C4-2B (cell line): ENCODE results near the gene LRWD1.

Experiments
- H3K27ac ChIP-seq: fragments of 450-650 bp; 2 replicates; pipeline ENCODE4 v1.5.1; 2017
- CTCF ChIP-seq: fragments of 450-650 bp; conservative IDR thresholded peaks from 2 replicates; pipeline ENCODE4 v1.5.1; 2017; ENCODE audit warnings: mild to moderate bottlenecking
- ZFX ChIP-seq: fragments of 450-650 bp; IDR thresholded peaks from 2 replicates; pipeline ENCODE4 v1.6.1; 2017

The LRWD1 gene

GRCh38 chr7:102463841-102464576 is 775 bp upstream of the LRWD1 start:
- TF ChIP-seq CTCF (no peak), ZFX (no peak)

GRCh38 chr7:102466097-102466496 is 1.3 kb downstream of the LRWD1 start:
- no peak overlapping the region; the same call in 1 of the 2 replicates for H3K27ac ChIP-seq
- TF ChIP-seq ZFX (no peak), CTCF (no peak)

More at GRCh38 chr7:102463841-102464576, 775 bp upstream of the LRWD1 start:
- H3K27ac ChIP-seq = peak overlapping the region; percentile 86

GRCh38 chr7:102467581-102468477 is 3.0 kb downstream of the LRWD1 start:
- TF ChIP-seq ZFX (no peak), CTCF (no peak)
- H3K27ac ChIP-seq = no peak overlapping the region

GRCh38 chr7:102468478-102469350 is 3.9 kb downstream of the LRWD1 start:
- TF ChIP-seq ZFX = no peak
- no peak for TF ChIP-seq CTCF
- no peak overlapping the region for H3K27ac ChIP-seq

- TF ChIP-seq ZFX (no peak), CTCF (no peak)
- no peak overlapping the region for H3K27ac ChIP-seq
Observed at GRCh38 chr7:102469351-102469971, 4.7 kb downstream of the LRWD1 start.

GRCh38 chr7:102469972-102470825 is 5.4 kb downstream of the LRWD1 start:
- no peak overlapping the region for H3K27ac ChIP-seq
- no peak for TF ChIP-seq ZFX
- TF ChIP-seq CTCF = no peak
